Breast epithelium (tissue), 4 donors: ENCODE data around the gene C17orf75. TPM values are rescaled to one million over a fixed set of nuclear protein-coding genes. Genes with fewer than 3 reads are reported as not detected.

Source experiments
- DNase-seq, 2 donors: peaks; one replicate each; pipeline ENCODE4 v3.0.0-alpha.2; 2019; ENCODE audit warnings: low spot score in 2 of 2
- H3K27ac ChIP-seq, 2 donors: fragments of 200-600 bp; sonication (generic) in 1 of 2; one replicate each; pipeline ENCODE4 v1.5.1; 2016 to 2019; ENCODE audit warnings: mild to moderate bottlenecking in 1 of 2
- H3K27me3 ChIP-seq, 2 donors: fragments of 200-600 bp; sonication (generic) in 1 of 2; one replicate each; pipeline versions ENCODE4 v1.5.1 to v1.6.0; 2017 to 2019; ENCODE audit warnings: control low read depth in 1 of 2, mild to moderate bottlenecking in 1 of 2
- H3K36me3 ChIP-seq: fragments of 200-600 bp; one replicate; pipeline ENCODE4 v1.5.1; 2019
- H3K4me1 ChIP-seq, 2 donors: fragments of 200-600 bp; sonication (generic); one replicate each; pipeline ENCODE4 v1.5.1; 2016 to 2019; ENCODE audit warnings: control low read depth in 1 of 2
- H3K4me3 ChIP-seq, 3 donors: fragments of 200-600 bp; sonication (generic); 1 replicate in 2 of 3; 2 replicates in 1 of 3; pipeline ENCODE4 v1.5.1; 2016 to 2019; ENCODE audit warnings: mild to moderate bottlenecking in 3 of 3, moderate library complexity in 2 of 3
- H3K9me3 ChIP-seq, 2 donors: fragments of 200-600 bp; sonication (generic) in 1 of 2; one replicate each; pipeline ENCODE4 v1.5.1; 2016 to 2019; ENCODE audit warnings: control low read depth in 1 of 2
- POLR2A ChIP-seq: fragments of 450-650 bp; IDR thresholded peaks from one replicate; pipeline ENCODE4 v1.6.1; 2016; ENCODE audit warnings: antibody characterized with exemption, mild to moderate bottlenecking, moderate library complexity
- POLR2AphosphoS5 ChIP-seq, 3 donors: sonication (generic); formaldehyde crosslinking; IDR thresholded peaks; one replicate each; pipeline ENCODE4 v1.6.1; 2017; ENCODE audit warnings: antibody characterized with exemption in 3 of 3
- intact Hi-C: fragments of 100-400 bp; cut with DNase I; formaldehyde crosslinking; loops from one replicate; pipeline ENCODE4 v1.15.1; 2023; ENCODE audit warnings: low total_unique reads
- total RNA-seq, 3 donors: library from RNA; depleted of rRNA; stranded (reverse); fragments of >200 nt; gene quantifications; one replicate each; pipeline ENCODE4 v1.1.0, GENCODE V29; 2016
- TF ChIP-seq, protein P1 (sequence below), 3 donors: fragments of 450-650 bp; IDR thresholded peaks; one replicate each; pipeline ENCODE4 v1.5.1; 2016 to 2017; ENCODE audit warnings: antibody characterized with exemption in 3 of 3, mild to moderate bottlenecking in 3 of 3, moderate library complexity in 3 of 3

C17orf75 gene
- total RNA-seq, 3 donors from 2014 or later = 11.5 to 16.5 (median 14.7) TPM

- TF ChIP-seq, protein P1, sequence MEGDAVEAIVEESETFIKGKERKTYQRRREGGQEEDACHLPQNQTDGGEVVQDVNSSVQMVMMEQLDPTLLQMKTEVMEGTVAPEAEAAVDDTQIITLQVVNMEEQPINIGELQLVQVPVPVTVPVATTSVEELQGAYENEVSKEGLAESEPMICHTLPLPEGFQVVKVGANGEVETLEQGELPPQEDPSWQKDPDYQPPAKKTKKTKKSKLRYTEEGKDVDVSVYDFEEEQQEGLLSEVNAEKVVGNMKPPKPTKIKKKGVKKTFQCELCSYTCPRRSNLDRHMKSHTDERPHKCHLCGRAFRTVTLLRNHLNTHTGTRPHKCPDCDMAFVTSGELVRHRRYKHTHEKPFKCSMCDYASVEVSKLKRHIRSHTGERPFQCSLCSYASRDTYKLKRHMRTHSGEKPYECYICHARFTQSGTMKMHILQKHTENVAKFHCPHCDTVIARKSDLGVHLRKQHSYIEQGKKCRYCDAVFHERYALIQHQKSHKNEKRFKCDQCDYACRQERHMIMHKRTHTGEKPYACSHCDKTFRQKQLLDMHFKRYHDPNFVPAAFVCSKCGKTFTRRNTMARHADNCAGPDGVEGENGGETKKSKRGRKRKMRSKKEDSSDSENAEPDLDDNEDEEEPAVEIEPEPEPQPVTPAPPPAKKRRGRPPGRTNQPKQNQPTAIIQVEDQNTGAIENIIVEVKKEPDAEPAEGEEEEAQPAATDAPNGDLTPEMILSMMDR (IDR thresholded peaks at IDR 0.05) = no peak
- TF ChIP-seq POLR2AphosphoS5 (IDR thresholded peaks at IDR 0.05) (no peak), POLR2A (no peak)
- DNase-seq = no peak
- Histone ChIP-seq H3K27ac (no peak overlapping the region), H3K4me3 (no peak overlapping the region), H3K4me1 (no peaks in the 10 kb centered on the region), H3K27me3 (no peaks in the 10 kb centered on the region), H3K9me3 (no peaks in the 10 kb centered on the region), H3K36me3 (no peaks in the 10 kb centered on the region)
- intact Hi-C loops = no loop called here
Measured at GRCh38 chr17:32286518-32286900, 55.5 kb downstream of the C17orf75 start.

DNA sequence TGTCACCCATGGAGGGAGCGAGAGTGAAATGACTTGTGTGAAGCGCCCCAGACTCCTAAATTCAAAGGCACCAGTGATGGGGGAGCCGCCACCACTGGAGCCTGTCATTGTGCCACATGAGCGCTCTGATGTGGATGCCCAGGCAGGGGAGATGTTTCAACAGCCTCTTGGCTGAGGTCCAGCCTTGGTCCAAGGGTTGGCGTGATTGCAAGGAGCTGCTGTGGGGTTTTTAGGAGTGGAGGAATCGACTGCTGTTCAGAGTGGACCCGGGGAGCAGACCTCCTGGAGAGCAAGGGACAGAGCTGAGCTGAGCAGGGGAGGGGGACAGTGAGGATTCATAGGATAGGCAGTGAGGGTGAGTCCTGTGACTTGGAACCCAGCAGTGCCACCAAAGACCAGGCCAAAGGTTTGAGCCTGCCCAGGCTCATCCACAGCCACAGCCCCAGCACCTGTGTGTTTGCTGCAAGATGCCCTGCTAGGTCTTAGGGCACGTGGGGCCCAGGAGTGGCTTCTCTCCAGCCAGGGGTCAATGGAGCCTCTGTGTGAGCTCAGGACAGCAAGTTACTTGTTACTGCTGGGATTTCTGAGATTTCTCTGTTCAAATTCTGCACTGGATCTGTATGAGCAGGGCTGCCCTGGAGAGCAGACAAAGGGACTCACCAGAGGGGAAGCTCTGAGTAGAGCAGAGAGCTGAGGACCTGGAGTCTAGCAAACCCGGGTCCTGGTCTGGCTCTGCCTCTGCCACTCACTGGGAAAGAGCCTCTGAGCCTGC is 56.0 kb downstream of the C17orf75 start:
- intact Hi-C loops = no loop called here
- Histone ChIP-seq H3K9me3 (no peaks in the 10 kb centered on the region), H3K27me3 (no peaks in the 10 kb centered on the region), H3K4me1 (no peaks in the 10 kb centered on the region), H3K4me3 (no peak overlapping the region), H3K36me3 (no peaks in the 10 kb centered on the region), H3K27ac (no peak overlapping the region)
- no peak for DNase-seq
- TF ChIP-seq, protein P1 (IDR thresholded peaks at IDR 0.05) = no peak
- TF ChIP-seq POLR2AphosphoS5 (IDR thresholded peaks at IDR 0.05) (no peak), POLR2A (no peak)

- intact Hi-C loops = no loop called here
- no peak for TF ChIP-seq POLR2A
- TF ChIP-seq, protein P1 (IDR thresholded peaks at IDR 0.05) = no peak
- no peak for TF ChIP-seq POLR2AphosphoS5 (IDR thresholded peaks at IDR 0.05)
- H3K27me3 ChIP-seq = no peaks in the 10 kb centered on the region
Measured at GRCh38 chr17:32285306-32285705, 56.7 kb downstream of the C17orf75 start.

DNA sequence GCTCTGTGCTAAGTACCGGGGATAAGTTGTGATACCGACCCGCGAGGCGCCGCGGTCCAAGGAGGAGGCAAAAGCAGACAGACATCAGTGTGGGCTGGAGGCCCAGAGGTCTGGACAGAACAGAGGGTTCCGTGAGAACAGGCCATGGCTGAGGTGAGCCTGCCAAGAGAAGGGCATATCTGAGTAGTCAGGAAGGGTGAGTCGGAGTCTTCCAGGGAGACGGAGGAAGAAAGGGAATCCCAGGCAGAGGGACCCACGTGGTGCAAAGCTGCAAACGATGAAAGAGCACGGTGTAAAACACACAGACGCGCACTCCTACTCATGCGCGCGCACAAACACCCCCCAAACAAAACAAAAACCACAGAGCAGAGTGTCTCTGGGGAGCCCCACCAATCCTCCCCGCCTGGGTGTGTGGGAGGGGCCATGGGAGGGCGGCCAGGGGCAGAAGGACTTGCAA is 58.2 kb downstream of the C17orf75 start:
- no peaks in the 10 kb centered on the region for H3K4me1 ChIP-seq
- H3K27ac ChIP-seq = no peak overlapping the region
- intact Hi-C loops = no loop called here
- H3K27me3 ChIP-seq = no peaks in the 10 kb centered on the region
- H3K9me3 ChIP-seq = no peaks in the 10 kb centered on the region
- TF ChIP-seq POLR2A (no peak), POLR2AphosphoS5 (IDR thresholded peaks at IDR 0.05) (no peak)
- TF ChIP-seq, protein P1 (IDR thresholded peaks at IDR 0.05) = no peak
- H3K4me3 ChIP-seq = no peak overlapping the region
- DNase-seq = no peak
- H3K36me3 ChIP-seq = no peaks in the 10 kb centered on the region

More at GRCh38 chr17:32285306-32285705, 56.7 kb downstream of the C17orf75 start:
- Histone ChIP-seq H3K9me3 (no peaks in the 10 kb centered on the region), H3K4me1 (no peaks in the 10 kb centered on the region), H3K27ac (no peak overlapping the region), H3K36me3 (no peaks in the 10 kb centered on the region), H3K4me3 (no peak overlapping the region)
- no peak for DNase-seq

DNA sequence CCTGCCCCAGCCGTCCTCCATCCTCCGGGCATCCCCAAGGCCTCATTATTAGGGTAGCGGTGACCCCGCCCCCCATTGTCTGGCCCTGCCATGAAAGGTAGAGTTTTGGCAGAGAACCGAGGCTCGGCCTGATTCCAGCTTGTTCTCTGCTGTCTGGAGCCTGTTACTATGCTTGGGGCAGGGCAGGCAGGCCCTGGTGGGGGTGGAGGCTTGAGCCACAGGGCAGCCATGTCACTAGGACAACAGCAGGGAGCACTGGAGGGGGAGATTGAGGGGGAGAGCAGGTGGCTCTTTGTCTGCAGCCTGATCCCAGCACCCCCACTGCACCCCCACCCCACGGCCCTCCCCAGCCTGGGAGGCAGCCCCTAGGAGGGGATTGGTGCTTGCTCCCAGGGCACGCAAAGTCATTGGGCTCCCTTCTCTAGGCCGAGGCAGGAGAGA is 60.9 kb downstream of the C17orf75 start:
- no peak overlapping the region for H3K27ac ChIP-seq
- H3K4me1 ChIP-seq = no peaks in the 10 kb centered on the region
- DNase-seq = no peak
- H3K9me3 ChIP-seq = no peaks in the 10 kb centered on the region
- no peaks in the 10 kb centered on the region for H3K27me3 ChIP-seq
- H3K36me3 ChIP-seq = no peaks in the 10 kb centered on the region
- H3K4me3 ChIP-seq = no peak overlapping the region
- intact Hi-C loops = no loop called here
- TF ChIP-seq, protein P1 (IDR thresholded peaks at IDR 0.05) = no peak
- TF ChIP-seq POLR2A = no peak
- no peak for TF ChIP-seq POLR2AphosphoS5 (IDR thresholded peaks at IDR 0.05)
